Nucleus accumbens (tissue), 56 donors: ENCODE results near the gene RUNX3.

Experiments used
- DNase-seq, 56 donors: peaks; one replicate each; lab custom pipeline; 2025; lab: John Stamatoyannopoulos, UW

The RUNX3 gene

DNA sequence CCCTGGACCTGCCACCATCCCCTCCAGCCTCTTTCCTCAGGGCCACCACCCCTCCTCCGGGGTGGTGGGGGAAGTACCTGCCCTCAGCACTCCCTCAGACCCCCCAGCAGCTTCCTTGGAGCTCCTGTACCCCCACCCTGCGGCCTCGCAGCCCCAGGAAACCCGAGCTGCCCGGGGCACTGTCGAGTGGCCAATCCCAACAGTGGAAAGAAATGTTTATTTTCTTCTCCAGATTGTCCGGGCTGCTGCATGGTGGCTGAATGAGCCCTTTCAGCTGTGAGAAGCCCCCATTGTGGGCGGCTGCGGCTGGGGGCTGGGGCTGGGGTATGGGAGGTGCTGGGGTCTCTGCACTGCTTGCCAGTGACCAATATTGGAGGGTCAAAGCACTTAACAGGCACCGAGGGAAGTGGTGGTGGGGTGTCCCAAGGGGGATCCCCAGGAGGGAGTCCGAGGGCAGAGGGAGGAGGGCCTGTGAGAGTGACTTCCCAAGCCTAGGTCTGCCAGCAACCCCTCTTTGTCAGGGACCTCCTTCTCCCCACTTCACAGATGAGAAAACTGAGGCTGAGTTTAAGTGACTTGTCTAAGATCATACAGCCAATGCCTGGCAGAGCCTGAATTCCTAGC lies 25.2 kb downstream of the RUNX3 start:
- DNase-seq = no peak

DNA sequence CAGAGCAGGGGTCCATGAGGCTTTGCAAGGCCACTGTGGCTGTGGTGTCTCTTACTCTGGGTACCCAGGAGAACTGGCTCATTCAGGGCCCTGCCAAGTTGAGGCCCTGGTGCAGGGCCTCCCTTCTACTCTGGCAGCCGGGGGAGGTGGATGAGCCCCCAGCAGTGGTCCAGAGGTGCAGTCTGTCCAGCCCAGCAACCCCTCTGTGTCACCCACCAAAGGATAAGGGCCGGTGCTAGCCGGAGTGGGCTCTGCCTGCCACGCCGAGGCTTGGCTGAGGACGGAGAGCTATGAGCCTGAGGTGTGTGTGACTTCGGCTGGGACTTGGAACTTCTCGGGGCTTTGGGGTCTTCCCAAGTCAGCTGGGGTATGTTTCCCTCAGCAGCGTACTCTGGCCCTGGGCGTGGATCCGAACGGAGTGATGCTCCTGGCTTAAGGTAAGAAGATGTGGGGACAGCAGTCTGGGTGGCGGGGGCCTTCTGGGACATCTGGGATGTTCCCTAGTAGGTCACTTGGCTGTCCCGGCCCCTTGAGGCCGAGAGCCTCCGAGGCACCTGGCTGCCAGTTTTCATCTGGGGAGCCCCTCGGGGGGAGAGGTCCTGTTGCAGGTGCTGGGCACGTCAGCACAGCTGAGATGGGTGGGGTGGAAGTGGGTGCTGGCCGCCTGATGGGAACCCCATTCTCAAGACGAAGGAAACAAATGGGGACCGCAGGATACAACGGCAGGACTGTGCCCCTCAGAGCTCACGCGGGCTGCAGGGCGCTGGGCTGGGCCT lies 25.9 kb downstream of the RUNX3 start:
- no peak for DNase-seq

DNA sequence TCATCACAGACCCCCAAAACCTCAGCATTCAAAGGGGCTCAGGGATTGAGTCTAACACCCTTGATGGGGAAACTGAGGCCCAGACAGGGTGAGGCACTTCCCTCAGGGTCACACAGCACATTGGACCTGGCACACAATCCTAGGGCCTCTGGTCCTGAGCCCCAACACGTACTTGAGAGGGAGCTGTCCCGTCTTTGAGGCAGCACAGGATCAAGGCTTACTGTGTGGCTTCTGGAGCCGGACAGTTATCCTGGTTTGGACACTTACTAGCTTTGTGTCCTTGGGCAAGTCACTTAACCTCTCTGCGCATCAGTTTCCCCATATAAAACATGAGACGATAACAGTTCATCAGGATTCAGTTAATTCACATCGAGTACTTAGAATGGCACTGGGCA lies 26.5 kb downstream of the RUNX3 start:
- no peak for DNase-seq

DNA sequence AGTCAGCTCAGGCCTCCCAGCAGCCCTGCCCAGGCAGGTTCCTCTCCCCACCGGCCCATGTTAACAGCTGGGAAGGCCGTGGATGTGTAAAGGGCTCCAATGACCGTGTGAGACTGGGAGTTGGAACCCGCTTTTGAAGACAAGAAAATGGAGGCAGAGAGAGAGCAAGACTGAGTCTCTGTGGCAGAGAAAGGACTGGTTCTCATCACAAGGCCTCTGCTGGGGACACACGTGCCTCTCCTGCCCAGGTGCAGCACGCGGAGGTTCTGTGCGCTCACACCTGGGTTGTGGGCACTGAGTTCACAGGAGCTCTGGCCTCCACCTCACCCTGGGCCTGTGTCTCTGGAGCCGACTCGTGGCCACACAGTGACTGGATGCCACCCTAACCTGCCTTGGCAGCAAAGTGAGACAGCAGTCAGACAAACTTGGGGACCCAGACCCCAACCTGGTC lies 27.0 kb downstream of the RUNX3 start:
- DNase-seq = no peak

DNA sequence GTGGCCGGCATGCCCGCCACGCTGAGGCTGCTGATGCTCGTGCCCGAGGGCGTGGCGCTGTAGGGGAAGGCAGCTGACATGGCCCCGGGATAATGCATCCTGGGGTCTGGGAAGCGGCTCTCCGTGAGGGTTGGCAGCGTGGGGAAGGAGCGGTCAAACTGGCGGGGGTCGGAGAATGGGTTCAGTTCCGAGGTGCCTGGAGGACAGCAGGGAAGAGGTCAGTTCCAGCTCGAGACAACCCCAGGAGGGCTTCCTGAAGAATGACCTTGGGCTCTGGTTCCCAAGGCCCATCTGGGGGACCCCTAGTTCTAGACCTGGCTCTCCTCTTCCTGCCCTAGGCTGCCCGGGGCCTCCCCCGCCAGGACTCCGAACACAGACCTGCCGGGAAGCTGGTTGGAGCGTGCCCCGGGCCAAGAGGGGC lies 27.6 kb downstream of the RUNX3 start:
- DNase-seq = no peak

DNA sequence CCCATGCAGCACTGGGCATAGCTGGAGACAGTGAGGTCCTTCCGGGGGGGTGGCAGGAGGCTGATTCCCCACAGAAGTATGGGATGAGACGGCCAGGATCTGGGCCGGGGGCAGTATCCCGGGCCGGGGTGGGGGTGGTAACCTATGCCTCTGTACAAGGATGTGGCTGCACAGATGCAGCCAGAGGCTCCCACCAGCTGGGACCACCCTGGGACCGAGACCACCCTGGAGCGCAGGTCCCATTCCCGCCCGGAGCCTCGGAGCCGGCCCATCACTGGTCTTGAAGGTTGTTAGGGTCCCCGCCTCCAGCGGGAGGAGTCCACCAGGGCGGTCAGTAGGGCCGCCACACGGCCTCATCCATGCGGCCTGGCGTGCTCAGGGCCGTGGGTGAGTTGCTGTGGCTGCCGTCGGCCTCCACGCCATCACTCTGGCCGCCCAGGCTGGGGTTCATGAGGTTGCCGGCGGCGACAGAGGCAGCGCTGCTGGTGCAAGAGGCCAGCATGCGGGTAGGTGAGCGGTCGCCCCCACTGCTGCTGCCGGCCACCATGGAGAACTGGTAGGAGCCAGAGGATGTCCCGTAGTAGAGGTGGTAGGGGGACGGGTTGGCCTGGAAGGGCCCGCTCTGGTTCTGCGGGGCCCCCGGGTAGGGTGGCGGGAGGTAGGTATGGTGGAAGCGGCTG lies 28.1 kb downstream of the RUNX3 start:
- DNase-seq = no peak

DNA sequence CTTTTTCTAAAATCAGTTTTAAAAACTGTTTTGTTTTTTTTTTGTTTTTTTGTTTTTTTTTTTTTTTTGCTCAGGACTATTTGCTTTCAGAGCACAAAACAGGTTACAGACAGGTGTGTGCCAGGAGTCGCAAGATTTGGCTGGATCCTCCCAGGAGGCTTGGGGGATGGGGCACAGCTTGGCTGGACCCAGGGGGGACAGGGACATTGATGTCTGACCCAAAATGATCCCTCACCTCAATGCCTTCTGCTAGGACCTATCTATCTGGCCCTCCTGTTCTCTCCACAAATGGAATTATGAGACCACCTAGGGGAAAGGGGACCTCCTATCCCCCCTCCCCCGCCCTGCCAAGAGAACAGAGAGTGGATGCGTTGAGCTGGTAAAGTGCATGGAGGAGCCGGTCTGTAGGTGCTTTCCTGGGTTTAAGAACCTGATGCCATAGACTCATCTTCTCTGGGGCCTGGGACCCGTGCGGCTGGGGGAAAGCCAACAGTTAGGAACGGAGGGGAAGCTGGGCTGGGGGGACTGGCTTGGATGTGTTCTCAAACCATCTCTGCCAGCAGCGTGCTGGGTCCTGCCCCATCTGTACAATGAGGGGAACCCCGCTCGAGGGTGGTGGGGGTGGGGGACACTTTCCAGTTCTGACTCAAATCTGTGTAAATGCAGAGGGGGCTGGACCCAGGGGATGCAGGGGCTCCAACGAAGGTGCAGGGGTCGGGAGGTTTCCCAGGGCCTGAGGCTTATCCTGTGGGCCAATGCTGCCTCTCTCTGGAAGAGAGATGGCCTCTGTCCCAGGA lies 28.9 kb downstream of the RUNX3 start:
- DNase-seq = no peak

DNA sequence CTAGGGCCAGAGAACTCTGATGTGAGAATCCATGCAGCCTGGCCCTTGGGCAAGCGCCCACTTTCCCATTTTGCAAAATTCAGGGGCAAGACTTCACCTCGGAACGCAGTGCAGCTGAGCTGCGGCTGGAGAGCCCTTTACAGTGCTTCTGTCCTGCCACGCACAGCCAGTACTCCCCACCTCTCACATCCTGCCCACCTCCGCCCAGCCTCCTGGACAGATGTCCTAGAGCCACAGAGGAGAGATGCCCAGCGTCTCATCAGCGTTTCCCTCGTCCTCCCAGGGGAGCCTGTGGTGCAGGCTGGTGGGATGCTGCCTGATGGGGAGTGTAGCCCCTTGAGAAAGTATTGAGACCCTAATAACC lies 29.6 kb downstream of the RUNX3 start:
- no peak for DNase-seq

DNA sequence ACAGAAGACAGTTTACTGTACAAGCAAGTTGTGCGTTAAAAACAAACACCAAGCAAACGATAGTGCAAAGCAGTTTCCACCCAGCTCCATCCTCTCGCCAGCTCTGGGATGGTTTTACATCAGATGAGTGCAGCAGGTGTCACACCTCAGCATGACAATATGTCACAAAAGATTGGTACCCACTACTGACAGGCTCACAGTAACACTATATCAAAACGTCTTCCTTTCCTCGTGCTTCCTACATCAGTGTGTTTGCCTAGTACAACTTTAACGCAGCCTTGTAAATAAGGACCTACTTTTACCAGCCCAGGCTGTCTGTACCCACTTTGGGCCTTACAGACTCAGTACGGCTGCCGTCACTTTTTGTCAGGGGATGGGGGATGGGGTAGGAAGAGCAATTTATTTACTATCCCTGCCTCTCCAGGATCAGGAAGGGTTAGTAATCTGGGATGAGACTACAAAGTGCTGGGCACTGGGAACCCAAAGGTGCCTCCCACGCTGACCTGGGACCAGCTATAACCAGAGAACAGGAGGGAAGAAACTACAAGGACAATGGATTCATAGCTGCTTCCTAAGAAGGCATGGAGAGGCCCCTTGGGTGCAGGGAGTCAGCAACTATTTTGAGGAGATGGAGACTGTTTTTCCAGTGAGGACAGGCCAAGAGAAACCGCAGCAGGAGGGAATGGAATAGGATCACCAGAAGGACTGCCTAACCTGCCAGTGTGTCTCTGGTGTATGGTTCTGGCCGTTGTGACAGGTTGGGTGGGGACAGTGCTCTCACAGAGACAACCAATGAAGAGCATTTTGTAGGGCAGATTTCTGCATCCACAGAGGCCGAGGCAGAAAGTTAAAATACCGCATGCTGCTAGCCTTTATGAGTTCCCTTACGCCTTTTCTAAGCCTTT lies 30.2 kb downstream of the RUNX3 start:
- no peak for DNase-seq

DNA sequence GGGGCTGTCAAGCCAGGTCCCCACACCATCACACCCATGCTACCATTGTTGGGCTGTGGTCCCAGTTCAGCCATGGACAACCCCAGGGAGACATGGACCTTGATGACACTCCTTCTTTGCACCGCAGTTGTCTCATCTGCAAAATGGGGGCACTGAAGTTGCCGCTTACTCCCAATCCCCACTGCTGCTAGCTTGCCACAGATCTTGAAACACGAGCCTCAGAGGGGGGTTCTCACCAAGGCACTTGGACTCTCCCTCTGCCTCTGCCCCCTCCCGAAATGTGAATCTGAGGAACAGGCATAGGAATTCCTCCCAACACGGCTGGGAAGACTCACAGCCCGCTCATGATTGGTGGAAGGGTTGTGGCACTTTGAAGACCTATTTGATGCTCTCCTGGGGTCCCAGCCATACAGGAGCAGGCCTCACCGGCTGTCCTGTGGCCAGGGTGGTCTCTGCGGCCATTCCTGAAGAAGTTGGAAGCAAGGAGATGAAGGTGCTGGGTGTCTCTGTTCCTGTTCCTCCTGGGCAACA lies 31.1 kb downstream of the RUNX3 start:
- DNase-seq = no peak

DNA sequence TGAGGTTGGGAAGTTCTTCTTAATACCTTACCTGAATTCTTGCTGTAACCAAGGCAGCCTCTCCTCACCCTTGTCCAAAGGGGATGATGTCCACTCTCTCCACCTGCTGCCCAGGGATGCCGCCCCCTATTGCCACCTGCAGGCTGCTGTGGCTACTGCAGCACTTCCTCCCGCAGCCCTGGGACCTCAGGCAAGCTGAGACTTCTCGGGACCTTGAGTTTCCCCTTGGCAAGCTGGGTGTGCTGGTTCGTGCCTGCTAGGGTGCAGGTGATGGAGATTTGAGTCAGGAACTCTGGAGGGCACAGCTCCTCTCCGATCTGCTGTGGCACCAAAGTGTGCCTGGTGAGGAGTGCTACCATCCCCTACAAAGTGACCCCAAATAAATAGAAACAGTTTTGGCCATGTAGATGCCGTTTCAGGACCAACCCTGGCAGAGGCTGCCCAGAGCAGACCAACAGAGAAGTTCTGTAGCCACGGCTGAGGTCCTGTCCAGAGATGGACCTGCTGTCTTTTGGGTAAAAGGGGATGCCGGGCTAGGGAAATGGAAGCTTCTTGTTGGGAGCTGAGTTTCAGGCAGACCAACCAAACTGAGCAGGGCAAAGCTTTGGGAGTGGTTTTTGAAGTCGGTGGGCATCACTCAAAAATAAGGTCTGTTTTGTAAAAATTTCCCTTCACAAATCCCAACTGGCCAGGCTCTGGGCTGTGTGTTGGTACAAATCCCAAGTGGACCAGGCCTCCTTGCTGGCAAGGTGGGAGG lies 31.7 kb downstream of the RUNX3 start:
- DNase-seq = peak in 8 of 56 donors; percentile 7 to 49 (median 12)

DNA sequence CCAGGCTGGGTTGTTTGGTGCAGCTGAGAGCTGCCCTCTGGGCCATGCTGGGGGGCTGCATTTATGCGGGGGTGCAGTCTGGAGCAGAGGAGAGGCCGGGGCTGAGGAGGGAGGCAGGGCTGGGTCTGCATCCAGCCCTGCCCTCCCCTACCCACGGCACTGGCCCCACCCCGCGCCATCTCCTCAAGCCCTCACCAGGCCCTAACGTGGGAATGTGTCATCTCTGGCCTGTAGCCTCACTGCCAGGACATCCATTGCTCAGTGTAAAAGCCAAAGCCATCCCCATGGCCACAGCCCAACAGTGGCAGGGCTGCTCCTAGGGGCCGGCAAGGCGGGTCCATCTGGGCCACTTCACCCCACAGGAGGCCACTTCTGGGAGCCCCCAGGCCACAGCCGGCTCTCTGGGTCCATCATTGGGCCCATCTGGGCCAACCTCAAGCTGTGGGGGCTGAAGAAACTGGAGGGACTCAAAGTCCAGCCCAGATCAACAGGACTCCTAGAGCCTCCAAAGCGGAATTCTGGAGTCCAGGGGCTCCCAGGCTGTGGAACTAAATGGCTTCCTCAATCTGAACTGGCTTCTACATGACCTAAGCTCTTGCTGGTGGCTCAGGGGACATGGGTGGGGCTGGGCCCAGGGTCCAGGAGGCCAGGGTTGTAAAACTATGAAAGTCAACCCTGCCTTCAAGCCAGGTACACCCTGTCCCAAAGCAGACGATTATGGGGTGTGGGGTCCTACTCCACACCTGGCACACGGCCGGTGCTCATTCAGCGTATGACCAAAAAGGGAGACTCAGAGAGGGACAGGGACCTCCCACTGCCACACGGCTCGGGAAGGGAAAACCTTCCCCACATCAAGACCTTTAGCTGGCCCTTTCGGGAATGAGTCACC lies 32.6 kb downstream of the RUNX3 start:
- DNase-seq = no peak

DNA sequence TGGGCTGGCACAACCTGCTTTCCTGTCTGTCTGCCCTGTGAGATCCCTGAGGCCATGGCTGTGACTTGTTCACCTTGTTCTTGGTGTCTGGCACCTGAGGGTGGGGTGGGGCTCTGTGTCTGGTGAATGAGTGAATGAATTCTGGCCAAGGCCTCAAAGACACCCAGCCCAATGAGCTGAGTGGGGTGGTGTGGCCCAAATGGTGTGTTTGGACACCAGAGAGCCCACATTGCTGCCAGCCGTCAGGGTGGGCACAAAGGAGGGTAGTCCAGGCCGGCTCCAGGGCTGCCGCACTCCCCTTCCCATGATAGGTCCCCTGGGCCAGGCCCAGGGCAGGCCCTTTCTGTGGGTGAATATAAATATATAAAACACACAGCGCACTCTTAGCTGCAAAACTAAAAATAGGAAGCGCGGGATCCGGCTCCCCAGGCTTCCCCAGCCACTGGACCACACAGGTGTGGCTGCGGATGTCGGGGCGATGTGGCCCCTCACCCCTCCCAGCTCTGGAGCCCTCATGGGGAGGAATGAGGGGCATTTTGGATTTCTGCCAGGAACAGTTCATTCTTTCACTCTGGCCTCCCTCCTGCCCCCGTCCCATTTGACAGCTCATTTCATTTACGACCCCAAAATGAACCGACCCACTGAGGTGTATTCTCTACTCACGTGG lies 33.3 kb downstream of the RUNX3 start:
- DNase-seq = no peak

DNA sequence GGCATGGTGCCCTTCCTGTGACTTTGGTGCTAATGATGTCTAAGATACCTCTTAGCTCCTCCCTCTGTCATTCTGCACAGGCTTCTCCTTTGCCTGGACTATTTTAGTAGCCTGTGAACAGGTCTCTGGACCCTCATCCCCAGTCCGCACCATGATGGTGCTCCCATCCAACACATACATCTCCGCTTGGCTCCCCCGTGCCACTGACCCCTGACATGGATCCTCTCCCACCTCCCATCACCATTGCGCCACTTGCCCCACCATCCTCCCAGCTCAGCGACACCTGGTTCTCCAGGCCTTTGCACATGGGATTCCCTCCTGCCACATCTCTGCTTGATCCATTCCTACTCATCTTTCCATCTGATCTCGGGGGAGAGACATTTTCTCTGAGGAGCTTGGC lies 33.9 kb downstream of the RUNX3 start:
- no peak for DNase-seq

DNA sequence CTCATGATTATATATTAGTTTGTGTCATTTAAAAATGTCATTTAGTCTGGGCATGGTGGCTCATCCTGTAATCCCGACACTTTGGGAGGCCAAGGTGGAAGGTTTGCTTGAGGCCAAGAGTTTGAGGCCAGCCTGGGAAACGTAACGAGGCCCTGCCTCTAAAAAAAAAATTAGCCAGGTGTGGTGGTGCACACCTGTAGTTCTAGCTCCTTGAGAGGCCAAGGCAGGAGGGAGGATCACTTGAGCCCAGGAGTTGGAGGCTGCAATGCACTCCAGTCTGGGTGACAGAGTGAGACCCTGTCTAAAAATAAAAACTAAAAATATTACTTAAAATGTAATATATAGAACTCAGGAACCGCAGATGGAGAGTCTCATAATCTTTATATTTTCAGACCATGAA lies 34.6 kb downstream of the RUNX3 start:
- no peak for DNase-seq

DNA sequence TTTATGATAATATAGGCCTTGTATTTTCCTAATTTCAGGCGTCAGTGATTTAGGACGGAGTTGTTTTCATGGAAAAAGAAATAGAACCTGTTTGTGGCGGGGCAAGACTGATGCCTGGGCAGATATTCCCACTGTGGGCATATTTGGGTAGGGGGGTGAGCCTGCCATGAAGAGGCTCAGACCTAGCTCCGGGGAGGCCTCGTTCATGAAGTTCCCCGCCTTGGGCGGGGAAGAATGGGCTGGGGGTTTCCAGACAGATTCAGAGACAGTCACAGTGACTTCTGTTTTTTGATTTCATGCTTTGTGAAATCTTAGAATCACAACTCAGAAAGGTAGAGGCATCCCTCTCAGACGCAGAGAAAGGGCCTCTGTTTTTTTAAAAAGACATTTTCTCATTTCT lies 36.1 kb downstream of the RUNX3 start:
- no peak for DNase-seq

DNA sequence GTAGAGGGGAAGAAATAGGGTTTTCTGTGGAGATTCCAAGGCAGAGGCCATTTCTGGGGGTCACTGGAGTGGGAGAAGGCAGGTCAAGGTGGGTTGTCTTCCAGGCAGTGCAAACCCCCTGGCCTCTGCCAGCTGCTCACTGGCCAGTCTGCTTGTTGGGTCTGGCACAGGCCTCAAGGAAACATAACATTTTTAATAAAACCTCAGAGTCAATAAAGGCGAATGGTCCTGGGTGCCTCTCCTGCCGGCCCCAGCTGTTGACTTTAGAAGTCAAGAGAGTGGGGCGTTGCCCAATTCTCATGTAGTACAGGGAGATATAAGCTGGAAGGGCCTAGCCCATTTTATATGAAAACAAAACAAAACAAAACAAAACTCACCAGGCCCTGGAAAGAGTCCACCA lies 36.6 kb downstream of the RUNX3 start:
- DNase-seq = no peak
